GM12891 (cell line): Measurements from ENCODE around the gene GOLM1.

Source experiments
- POLR2A ChIP-seq: IDR thresholded peaks from 2 replicates; pipeline ENCODE4 v1.6.1; 2011; ENCODE audit warnings: low read depth, low read length, control low read depth
- POLR2AphosphoS5 ChIP-seq: IDR thresholded peaks from 2 replicates; pipeline ENCODE4 v1.6.1; 2011; ENCODE audit warnings: low read depth, low read length, control low read depth
- TAF1 ChIP-seq: IDR thresholded peaks from 2 replicates; pipeline ENCODE4 v1.6.1; 2011; ENCODE audit warnings: low read depth, low read length, control low read depth

GRCh38 chr9:86096386-86096785 is 3.0 kb downstream of the GOLM1 start:
- no peak for TF ChIP-seq POLR2AphosphoS5
- no peak for TF ChIP-seq POLR2A
- TF ChIP-seq TAF1 = no peak
